AML-193 (cell line): ENCODE results near the gene GNB5.
A peak's percentile ranks its signal among the peaks of the same experiment; 100 is the strongest.
"Not testable (repeated sequence)": the region's sequence is repeated elsewhere in the genome, so short reads cannot be mapped to it uniquely, and the experiment has no call there.

Experiments used
- DNase-seq, 2 experiments: peaks; one replicate each; lab custom pipeline; 2025; lab: John Stamatoyannopoulos, UW

Gene GNB5

DNA sequence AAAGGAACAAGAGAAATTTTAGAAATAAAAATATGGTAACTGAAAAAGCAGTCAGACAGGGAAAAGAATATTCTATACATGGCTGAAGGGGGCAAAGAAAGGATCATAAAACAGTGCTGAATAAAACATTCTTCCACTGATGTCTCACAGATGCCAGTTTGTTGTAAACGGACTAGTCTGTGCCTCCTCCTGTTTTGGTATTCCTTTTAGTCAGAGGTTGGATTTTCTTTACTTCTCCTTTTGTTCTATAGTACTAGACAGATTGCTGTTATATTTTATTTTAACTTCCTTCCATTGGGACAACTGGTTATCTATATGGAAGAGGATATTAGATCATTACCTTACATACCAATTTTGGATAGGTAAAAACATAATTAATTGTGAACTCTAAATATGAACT is 16.0 kb upstream of the GNB5 start:
- DNase-seq = peak; percentile 3 to 9

DNA sequence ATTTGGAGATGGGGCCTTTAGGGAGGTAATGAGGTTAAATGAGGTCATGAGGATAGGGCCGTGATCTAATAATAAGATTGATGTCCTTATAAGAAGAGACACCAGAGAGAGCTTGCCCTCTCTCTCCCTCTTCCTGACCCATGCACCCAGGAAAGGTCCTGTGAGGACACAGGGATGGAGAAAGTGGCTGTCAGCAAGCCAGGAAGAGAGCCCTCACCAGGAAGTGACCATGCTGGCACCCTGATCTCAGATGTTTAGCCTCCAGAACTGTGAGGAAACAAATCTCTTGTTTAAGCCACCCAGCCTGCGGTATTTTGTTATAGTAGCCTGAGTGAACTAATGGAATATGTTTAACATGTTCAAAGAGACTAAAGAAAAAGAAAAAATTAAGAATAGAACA is 15.3 kb upstream of the GNB5 start:
- no peak for DNase-seq

DNA sequence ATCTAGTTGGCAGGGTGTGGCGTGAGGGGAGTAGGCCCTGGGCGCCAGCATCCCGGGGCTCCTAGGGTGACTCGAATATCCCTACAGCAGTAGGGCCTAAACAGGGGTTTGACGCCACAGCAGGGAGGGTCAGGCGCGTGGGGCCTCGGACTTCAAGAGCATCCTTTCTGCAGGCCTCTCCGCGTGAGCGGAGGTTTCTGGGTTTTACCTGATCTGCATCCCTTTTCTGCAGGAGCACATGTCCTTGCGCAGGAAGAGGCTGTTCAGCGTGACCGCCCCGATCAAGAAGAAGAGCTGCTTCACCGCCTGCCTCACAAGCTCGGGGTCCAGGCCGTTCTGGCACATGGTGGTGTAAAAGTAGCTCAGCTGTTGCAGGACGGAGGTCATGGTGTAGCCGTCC is 13.5 kb upstream of the GNB5 start:
- no peak for DNase-seq

DNA sequence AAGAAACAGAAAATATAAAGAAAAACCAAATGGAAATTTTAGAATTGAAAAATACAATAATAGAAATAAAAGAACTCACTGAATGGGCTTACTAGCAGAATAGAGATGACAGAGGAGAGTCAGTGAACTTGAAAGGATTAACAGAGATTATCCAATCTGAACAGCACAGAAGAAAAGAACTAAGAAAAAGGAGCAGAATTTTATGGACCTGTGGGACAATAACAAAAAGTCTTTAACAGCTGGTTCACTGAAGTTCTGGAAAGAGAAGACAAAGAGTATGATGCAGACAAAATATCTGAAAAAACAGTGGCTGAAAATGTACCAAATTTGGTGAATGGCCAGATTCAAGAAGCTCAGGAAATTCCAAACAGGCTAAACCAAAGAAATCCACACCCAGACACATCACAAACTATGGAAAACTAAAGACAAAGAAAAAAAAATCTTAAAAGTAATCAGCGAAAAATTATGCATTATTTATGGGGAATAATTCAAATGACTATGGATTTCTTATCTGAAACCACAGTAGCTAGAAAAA is 9.7 kb upstream of the GNB5 start:
- no peak for DNase-seq

DNA sequence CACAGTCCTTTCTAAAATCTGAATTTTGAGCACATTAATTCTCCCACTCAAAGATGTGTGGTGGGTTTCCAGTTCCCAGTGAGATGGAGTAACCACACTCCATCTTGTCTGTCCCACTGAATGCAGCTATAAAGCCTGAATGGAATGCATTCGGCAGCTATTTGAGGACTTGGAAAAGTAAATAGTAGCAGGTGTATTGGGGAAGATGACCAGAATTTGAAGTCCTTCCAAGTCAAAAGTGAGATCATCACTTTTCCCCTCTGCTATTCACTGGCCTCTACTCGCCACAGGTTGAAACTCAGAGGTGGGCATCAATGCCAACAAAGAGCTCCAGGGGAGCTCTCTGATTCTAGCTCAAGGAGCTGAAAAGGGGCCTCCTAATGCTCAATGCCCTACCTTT is 8.1 kb upstream of the GNB5 start:
- DNase-seq = no peak

DNA sequence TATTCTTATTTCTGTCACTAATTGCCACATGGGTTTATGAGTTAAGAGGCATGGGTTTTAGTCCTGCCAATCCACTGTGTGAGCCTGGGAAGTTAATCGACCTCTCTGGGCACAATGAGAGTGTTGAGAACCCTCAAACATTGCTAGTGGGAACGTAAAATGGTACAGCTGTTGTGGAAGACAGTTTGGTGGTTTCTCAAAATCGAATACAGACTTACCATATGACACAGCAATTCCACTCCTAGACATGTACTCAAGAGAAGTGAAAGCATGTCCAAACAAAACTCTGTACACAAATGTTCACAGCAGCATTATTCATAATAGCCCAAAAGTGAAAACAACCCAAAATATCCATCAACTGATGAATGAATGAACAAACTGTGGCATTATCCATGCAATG is 5.7 kb upstream of the GNB5 start:
- no peak for DNase-seq

DNA sequence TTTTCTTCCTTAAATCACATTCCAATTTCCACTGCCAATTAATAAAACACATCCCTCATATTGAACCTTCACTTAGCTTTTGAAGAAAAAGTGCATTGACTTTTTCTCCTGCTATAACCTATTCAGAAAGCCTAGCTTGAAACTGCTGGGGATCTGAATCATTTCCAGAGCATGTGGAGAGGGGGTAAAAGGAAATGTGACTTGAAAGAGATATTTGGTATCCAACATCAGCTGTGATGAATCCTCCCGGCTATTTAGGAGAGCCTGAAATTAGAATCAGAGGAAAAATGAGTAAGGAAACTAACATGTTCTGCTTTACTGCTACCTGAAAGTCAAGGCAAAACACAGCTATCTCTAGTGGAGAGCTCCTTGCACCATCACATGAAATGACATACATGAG is 2.6 kb upstream of the GNB5 start:
- DNase-seq = no peak

DNA sequence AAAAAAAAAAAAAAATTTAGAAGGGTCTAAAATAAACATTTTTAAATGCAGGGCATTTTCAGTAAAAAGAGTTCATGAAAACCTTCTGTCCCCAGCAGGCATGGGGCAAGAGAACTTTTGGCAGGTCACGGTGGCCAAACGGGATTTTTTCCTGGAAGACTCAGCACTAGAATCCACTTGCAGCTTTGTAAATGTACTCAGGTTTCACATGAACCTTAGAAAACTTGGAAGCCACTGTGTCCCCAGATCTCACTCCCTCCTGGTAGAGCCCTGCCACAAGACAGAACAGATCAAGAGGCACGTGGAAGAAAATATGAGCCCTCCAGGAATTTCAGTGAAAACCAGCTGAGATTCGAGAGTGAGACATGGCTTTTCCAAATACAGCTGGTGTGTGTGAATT is 2.1 kb upstream of the GNB5 start:
- no peak for DNase-seq

DNA sequence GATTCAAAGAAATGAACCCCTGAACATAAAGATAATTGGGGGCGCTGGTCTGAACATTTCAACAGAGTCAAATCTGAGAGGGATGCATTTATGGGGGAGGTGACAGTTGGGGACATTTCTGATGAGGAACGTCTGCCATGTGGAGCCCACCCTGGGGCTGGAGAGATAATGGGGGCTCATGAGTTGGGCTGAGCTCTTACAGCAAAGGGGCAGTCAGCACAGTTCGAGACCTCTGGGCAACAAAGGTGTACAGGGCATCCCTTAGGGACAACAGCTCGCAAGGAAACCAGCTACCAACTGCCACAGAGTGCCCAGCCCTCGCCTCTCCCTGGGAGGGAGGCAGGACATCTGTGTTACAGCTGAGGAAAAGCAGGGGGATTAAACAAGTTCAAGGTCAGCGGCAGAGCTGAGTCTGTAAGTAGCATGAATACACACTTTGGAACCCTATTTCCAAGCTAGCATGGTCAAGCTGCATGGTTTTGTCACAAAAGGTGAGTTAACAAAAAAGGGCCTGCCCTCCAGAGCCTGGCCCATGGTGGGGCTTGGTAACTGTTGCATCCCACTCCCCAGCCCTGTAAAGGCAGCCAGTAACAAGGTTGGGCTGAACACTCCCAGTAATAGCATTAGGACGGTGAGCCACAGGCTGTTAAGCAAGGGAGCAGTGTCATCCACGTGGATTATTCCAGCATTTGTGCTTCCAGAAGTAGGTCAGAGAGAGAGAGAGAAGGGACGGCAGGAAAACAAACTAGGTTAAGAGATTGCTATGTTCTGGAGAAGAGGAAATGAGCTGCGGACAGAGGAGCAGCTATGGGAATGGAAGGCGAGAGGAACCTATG is 4.3 kb downstream of the GNB5 start:
- DNase-seq = no peak

DNA sequence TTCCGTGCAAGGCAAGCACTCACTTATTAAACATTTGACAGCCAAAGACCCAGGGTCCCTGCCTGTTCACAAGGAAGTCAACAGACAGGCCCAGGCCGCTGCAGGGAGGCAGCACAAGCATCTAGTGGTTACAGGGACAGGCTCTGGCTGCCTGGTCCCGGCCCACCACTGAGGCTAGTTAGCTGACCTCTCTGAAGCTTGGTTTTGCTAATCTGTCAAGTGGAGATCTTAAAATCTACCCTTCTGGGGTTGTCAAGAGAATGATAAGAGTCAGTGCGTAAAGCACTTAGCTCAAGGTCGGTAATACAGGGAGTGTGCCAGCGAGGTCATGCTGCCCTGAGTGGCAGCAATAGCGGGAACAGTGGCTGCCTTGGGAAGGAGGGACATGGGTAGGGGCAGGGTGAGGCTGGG is 6.0 kb downstream of the GNB5 start:
- no peak for DNase-seq

DNA sequence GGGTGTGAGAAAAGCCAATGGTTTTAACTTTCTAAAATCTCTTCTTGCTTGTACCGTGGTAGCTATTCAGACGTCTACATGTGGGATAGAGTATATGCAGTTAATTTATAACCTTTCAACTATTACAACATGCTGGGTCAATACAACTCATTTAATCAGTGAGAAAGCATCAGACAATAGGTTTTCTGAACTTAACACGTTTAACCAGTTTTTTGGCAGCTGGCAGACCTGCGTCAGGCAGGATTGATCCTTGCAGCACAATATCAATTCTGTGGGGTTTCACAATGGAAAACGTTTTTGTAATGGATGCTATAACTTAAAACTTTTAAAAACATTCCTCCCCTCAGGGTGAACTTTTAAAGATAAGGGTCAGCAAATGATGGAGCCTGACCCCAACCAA is 6.5 kb downstream of the GNB5 start:
- DNase-seq = no peak

DNA sequence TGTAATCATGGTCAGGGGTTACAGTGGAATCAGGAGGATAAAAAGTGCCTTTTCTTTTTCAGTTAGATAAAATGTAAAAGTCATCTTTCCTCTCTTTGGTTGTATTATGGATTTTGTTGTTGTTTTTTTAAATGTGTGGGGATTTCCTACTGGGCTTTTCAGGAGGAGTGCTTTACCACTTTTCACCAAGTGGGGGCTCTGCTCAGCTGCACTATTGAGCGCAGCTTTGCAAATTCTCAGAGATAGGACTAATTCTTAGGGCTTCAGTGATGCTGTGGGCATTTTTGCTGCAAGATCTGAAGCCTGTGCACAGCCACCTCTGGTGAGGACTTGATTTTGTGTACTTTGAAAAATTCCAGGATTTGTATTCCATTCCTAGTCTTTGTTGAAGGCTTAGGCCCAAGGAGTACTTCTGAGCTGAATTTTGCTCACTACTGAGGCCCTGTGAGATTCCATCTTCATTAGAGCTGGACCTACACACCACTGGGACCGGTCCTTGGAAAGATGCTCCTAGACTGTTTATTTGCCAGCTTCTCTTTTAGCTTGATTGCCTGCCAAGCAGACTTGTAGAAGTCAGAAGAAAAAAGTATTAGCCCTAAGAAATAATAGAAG is 7.5 kb downstream of the GNB5 start:
- DNase-seq = no peak

DNA sequence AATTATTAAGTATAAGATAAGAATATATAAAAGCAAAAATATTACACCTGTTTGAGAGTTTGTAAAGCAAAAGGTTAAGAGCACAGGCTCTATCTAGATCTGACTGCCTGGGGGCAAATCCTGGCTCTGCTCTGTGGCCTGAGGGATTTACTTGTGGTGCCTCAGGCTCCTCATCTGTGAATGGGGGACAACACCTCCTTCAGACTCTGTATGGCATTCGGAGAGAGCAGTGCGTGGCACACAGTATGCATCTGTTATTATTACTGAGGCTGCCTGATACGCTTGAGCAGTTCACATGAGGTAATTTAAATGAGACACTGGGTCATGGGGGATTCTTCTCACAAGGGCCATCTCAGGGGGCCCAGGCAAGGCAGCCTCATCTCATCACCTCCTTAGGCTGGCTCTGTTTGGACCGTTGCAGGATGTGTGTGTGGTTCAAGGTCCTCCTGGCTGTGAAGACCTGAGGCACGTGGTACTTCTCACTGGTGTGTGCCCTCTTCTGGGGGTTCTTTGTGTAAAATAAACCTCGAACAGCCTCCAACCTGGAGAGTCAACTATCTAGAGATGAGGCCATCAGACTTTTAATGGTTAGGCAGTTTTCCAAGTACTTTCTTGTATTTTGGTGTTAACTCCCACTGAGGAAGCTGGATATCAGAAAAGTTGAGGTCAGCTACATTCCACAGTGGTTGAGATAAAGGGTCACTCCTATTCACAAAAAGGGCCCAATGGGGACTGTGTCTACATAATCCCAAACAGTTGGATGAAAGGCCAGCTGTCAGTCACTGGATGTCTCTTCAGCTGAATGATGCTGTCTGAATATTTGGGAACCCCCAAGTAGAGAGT is 9.0 kb downstream of the GNB5 start:
- DNase-seq = no peak

DNA sequence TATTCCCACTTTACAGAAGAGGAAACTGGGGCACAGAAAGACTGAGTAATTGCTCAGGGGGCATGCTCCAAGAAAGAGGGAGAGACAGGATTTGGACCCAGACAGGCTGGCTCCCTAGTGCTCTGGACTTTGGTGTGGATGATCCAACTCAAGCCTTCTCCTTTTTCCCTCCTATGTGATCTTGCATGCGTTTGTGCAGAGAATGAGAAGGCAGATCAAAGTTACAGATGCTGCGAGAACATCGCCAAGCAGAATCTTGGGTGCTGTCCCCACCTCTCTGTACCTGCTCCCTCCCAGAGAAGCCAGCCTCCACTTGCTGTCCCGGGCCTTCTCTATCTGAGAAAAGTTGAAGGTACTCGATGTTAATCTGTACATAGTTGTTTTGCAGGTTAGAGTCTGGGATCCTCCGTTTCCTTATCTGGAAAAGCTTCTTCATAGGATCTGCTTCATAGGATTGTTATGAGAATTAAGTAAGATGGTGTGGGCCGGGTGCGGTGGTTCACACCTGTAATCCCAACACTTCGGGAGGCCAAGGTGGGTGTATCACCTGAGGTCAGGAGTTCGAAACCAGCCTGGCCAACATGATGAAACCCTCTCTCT is 10.2 kb downstream of the GNB5 start:
- no peak for DNase-seq

DNA sequence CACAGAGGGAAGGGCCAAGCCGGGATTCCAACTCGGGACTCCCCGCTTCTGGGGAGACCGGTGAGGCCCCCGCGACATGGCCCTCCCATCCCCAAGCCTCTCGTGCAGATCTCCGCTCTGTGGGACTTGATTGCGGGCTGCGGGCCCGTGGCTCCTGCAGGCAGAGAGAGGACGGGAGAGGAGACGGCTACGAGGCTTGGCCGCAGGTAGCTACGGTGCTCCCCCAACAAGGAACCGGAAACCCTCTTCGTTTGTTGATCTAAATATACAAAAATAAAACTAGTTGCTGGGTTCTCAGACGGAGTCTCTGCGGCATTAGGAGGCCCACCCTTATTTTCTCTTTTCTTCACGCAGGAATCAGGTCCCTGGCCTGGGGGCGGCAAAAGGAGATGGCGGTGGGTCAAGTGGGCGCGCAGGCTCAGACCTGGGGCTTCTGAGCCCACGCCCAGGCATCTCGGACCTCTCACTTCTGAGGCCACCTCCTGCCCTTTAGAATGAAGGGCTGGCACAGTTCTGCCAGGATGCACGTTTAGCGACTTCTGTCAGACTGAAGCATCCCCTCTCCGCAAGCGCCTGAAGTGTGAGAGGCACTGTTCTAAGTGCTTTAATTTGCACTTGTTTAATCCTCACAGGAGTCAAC is 10.9 kb downstream of the GNB5 start:
- DNase-seq = no peak

DNA sequence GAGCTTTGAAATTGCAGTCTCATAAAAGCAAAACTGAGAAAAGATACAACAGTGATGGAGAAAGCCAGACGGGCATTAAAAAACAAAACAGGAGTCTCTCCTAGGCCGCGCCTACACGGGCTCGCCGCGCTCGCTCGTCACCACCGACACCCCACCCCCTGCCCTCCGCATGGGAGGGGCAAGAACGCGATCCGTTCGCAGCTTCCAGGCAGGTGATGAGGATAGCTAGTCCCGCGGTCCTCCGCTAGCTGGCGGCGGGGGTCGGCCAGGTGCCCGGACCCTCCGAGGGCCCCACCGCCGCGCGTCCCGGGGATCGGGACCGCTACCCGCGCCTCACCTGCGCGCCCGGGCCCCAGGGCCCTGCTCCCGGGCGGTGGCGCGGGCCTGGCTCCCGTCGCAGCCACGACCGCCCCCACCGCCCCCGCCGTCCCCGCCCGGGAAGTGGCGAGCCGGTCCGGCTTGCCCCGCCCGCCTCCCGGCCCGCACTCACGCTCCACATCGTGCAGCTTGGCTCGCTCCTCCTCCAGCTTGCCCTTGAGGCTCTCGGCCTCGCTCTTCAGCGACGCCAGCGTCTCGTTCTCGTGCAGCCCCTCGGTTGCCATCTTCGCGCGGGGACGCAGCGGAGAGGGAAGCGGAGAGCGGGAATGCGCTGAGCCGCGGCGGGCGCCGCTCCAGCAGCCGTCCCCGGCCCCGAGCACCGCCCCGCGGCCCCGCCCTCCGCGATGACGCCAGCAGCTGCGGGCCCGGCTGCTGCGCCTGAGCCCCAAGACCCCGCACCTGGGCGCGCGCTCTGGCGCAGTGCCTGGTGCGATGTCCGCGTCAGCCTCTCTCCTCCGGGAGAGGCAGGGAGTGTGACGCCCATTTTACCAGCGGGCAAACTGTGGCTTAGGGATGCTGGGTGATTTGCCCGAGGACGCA is 11.7 kb downstream of the GNB5 start:
- DNase-seq = peak; percentile 46 to 51

DNA sequence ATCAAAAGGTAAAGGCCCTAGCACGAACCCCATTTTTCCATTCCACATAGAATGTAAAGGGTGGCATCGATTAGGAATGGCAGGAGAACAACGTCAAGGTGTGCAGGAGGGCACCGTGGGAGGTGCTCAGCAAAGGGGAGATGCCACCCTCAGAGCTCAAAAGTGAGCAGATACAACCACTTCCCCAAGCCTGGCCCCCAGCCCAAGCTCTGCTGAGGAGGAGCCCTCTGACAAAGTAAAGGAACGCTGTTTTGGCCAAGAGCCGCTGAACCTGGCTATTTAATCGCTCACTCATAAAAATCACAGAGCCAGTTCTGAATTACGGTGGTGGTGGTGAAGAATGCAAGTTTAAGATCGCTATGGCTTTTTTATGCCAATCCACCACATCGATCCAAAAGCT is 12.4 kb downstream of the GNB5 start:
- DNase-seq = no peak

DNA sequence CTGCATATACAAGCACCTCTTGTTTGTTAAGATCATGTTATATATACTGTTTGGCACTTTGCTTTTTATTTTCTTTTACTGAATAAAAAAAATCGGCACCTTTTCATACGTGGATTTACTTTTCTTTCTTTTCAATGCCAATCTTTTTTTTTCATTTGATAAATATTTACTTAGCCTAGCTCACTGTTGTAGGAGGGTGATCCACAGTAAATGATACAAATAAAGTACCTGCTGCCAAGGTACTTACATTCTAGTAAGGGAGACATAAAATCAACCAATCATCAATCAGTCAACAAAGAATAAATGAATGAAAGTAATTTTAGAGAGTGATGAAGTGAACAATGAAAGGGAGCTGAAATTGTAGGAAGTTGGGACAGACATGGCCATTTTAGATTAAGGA is 18.3 kb downstream of the GNB5 start:
- DNase-seq = no peak

DNA sequence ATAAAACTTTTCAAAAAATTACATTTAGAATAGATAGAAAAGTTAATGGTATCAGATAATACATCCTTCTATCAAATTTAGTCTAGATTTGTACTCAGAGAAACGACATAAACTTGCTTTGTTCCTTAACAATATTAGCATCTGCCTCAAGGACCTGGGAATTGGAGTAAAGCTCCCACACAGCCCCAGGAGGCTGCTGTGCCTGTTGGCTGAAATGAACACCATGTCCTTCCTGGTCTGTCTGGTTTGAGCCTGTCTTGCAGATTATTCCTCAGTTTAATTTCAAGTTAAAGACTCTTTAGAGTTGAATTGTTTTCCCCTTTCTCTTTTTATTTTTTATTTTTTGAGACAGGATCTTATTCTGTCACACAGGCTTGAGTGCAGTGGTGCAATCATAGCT is 19.4 kb downstream of the GNB5 start:
- peak in 1 of 2 experiments; percentile 13 for DNase-seq

DNA sequence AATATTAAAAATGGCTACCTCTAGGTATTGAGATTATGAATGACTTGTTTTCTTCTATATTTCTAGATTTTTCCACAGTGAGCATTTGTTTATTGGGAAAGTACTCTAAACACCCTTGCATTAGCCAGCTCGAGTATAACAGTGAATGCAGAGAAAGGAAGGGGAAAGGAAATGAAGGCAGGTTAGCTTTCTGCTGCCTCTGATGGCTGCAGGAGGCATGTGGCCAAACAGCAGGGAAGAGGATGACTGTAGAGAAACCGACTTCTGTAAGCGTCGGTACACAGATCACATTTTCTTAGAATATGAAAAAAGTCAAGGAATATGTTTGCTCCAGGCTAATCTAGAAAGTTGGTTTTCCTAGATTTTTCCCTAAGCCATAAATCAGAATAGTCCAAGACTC is 19.8 kb downstream of the GNB5 start:
- peak; percentile 39 to 43 for DNase-seq

DNA sequence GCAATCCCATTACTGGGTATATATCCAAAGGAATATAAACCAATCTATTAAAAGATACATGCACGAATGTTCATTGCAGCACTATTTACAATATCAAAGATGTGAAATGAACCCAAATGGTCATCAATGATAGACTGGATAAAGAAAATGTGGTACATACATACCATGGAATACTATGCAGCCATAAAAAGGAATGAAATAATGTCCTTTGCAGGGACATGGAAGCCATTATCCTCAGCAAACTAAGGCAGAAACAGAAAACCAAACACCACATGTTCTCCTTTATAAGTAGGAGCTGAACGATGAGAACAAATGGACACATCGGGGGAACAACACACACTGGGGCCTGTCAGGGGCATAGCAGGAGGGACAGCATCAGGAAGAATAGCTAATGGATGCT is 21.0 kb downstream of the GNB5 start:
- not testable (repeated sequence) for DNase-seq
